ENCODE results near the gene LMTK2.
A peak's percentile ranks its signal among the peaks of the same experiment; 100 is the strongest.

LMTK2 gene

GRCh38 chr7:98234429-98235147, 127.9 kb downstream of the LMTK2 start:
- DNase-seq (ENCODE audit: low read depth in 2 of 2), result no peak

DNA sequence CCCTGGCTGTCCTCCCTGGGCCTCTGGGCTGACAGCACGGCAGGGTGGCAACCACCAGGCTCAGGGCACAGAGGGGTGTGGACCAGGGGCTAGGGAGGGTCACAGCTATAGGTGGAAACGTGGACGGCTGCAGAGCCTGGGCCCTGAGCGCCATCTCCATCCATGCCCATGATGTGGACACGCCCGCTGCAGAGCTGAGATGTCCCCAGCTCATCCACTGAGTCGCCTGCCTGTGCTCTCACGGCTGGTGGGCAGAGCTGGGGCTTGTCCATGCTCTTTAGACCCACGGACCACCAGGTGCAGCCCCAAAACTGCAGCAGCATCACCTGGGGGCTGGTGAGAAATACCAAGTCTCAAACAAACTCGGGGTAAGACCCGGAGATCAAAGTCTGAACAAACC, 129.2 kb downstream of the LMTK2 start:
- no peak for DNase-seq (ENCODE audit: low read depth in 2 of 2)

DNA sequence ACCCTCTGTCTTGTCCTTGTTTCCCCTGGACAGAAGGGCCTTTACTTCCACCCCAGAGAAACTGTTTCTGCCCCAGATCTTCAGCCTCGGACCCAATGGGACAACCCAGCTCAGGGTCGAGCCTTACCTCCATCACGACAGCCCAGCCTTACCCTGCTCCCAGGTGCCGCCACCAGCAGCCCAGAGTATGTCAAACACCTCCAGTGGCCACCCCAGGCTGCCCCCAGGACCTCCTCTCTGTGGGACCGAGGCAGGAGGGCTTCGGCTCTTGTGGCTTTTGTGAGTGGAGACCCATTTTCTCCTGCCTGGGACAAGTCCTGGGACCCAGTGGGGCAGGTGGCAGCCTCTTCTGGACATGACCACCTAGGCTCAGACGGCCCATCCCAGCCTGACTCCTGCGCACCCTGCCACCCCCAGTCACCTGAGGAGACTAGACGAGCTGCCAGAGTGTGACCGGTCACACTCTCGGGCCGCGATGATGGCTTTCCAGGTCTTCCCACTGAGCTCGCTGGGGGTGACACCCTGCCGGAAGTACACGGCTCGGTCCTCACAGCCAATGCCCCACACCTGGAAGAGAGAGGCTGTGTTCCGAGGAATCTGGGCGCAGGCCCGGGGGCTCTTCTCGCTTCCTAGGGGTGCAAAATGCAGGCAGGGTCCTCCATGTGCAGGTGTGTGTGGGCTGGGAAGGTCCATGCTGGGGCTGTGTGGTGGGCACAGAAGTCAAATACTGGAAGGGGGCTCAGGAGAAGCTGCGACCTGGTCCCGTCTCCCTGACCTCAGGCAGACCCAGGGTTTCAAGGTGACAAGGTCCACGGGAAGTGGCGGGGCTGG, 129.9 kb downstream of the LMTK2 start:
- DNase-seq (ENCODE audit: low read depth in 2 of 2), result no peak

GRCh38 chr7:98238076-98238475, 131.4 kb downstream of the LMTK2 start:
- DNase-seq (ENCODE audit: low read depth in 2 of 2), result no peak

GRCh38 chr7:98238976-98239375, 132.3 kb downstream of the LMTK2 start:
- no peak for DNase-seq (ENCODE audit: low read depth in 2 of 2)

DNA sequence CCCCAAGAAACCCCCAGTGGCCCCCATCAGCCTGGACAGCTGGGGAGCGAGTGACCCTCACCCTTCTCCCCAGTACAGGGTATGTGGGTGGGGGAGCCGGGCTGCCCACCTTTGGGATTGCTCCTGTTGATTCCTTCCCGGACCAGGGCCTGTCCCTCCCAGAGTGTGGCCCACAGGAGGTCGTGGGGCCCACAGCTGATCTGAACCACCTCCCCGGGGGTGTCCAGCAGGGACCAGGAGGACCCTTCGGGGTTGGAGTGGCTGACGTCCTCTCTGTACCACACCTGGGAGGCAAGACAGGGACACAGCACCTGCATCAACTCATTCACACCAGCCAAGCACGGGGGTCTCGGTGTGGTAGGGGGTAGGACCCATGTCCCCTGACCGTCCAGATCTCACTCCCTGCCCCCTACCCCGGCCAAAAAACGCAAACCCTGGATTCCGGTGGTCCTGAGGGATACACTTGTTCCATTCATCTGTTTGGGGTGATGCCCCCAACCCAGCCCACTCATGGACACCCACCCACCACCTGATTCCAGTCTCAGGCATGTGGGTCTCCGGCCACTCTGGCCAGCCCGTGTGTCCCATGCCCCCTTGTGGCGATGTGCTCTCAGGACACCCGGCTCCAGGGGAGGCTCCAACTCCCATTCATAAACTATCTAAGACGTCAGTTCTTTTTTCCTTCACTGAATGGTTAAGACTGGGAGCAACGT, 134.5 kb downstream of the LMTK2 start:
- DNase-seq (ENCODE audit: low read depth in 2 of 2), result no peak

- no peak for DNase-seq (ENCODE audit: low read depth in 2 of 2)
Observed at GRCh38 chr7:98241674-98242241, 135.1 kb downstream of the LMTK2 start.

- DNase-seq (ENCODE audit: low read depth in 2 of 2), result no peak
Observed at GRCh38 chr7:98242342-98242741, 135.7 kb downstream of the LMTK2 start.

GRCh38 chr7:98242934-98243333, 136.3 kb downstream of the LMTK2 start:
- no peak for DNase-seq (ENCODE audit: low read depth in 2 of 2)

- DNase-seq (ENCODE audit: low read depth in 2 of 2), result no peak
Observed at GRCh38 chr7:98244871-98245270, 138.2 kb downstream of the LMTK2 start.

DNA sequence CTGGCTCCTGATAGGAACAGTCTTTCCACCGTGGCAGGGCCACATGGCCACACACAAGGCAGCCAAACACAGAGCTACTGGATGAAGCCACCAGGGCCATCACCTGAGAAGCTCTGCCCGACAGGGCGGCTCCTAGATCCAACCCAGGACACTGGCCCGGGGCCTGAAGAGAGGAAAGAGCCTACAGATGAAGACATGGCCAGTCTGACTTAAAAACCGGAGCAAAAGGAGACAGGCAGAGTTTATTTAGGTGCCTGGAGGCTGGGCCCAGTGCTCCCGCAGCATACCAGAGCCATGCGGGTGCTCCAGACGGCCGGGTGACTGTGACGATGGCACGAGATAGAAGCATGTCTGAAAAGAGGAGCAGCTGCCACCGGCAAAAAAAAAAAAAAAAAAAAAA, 141.5 kb downstream of the LMTK2 start:
- no peak for DNase-seq (ENCODE audit: low read depth in 2 of 2)

DNA sequence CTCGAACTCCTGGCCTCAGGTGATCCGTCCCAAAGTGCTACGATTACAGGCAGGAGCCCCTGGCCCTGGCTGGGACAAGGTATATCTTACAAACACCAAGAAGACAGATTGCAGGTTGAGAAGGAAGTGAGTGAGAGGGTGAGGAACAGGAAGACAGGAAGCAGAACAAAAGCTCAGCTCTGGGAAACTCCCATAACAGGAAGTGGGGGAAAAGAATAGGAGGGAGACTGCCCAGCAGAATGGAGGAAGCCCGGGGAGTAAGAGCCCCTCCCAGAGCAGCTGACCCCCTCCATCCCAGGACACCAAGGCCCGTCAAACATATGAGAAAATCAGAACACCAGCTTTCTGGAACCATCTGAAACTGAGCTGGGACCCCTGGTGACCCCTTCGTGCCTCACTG, 142.4 kb downstream of the LMTK2 start:
- DNase-seq (ENCODE audit: low read depth in 2 of 2), result no peak

DNA sequence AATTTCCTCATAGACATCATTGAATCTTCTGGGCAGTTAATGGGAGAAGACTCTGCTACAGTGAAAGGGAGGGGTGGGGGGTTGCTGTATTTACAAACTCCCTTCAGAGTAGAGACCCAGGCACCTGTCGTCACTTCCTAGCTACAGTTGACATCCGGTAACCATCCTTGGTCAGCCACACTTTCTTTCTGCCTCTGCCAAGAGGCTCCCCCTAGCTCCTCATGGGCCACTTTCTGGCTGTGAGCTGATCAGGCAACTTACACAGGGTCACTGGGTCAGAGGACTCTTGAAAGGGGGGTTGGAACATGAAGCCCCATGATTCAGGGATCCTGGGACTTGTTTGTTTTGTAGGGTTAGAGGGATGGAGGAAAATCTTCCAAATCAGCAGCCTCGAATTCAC, 144.1 kb downstream of the LMTK2 start:
- DNase-seq (ENCODE audit: low read depth in 2 of 2), result peak in 1 of 2 donors; percentile 6

DNA sequence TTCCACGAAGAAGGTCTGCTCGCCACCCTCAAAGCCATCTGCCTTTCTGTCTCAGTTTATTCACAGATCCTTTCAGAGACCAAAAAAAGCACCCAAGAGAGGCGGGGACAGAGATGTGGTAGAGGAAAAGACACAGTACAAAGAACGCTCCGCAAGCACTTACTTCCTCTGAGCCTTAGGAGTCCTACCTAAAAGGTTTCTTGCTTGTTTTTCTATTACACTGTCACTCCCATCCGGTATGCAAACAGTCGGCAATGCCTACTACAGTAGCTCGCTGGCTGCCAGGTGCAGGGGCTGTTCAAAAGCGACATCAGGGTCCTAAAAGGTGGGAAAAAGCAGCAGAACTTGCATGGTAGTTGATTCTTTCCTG, 144.6 kb downstream of the LMTK2 start:
- no peak for DNase-seq (ENCODE audit: low read depth in 2 of 2)

GRCh38 chr7:98251601-98252424, 145.2 kb downstream of the LMTK2 start, which contains the start of gene TECPR1:
TECPR1 (minus strand) TSS chr7:98252232; CDS start chr7:98246146, 6,086 bp downstream.
- DNase-seq (ENCODE audit: low read depth in 2 of 2), result peak; percentile 74 to 75

- no peak for DNase-seq (ENCODE audit: low read depth in 2 of 2)
Observed at GRCh38 chr7:98252425-98253054, 145.9 kb downstream of the LMTK2 start.

DNA sequence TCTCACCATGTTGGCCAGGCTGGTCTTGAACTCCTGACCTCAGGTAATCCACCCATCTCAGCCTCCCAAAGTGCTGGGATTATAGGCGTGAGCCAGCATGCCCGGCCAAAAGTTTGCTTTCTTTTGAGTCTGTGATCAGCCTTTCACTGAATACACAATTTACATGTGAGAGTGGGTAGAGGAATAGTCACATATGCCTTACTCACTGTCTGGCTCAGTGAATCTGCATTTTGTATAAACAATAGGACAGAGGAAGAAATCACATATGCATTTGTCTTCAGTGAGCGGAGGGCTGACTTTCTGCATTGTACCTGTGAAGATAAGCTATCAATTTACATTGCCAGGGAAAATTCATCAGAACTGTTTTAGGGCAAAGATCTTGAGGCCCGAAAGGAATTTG, 147.9 kb downstream of the LMTK2 start:
- no peak for DNase-seq (ENCODE audit: low read depth in 2 of 2)

- no peak for DNase-seq (ENCODE audit: low read depth in 2 of 2)
Observed at GRCh38 chr7:98254951-98255610, 148.4 kb downstream of the LMTK2 start.

DNA sequence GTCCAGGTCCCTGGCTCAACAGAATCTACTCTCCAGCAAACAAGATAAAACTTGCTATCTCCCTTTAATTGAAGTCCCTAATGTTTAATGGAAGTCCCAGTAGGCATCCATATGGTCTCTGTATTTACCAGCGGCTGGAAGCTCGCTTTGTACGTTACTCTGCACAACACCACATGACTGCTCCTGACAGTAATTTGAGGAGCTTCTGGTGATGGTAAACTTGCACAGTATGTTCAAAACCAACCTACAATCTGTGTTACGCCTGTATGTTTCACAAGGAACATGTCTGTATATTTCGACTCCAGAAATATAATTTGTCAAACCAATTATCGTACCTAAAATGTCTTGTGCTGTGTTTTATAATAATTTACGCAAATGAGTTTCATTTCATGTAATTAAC, 149.8 kb downstream of the LMTK2 start:
- no peak for DNase-seq (ENCODE audit: low read depth in 2 of 2)

- no peak for DNase-seq (ENCODE audit: low read depth in 2 of 2)
Observed at GRCh38 chr7:98257701-98258100, 151.0 kb downstream of the LMTK2 start.

Data from stimulated activated CD8-positive, alpha-beta memory T cell treated with anti-CD3 and anti-CD28 coated beads, Interleukin-2, amount 100 ng/mL, for 1 hour (primary cell).